Smooth muscle cell of the umbilical artery (primary cell): ENCODE measurements around the gene FAXDC2. TPM values are rescaled to one million over a fixed set of nuclear protein-coding genes. Genes with fewer than 3 reads are reported as not detected.

ENCODE experiments used
- total RNA-seq: library from RNA; depleted of rRNA; stranded (reverse); fragments of >200 nt; gene quantifications from 2 replicates; pipeline ENCODE4 v1.2.3, GENCODE V29; 2014

Gene FAXDC2, protein sequence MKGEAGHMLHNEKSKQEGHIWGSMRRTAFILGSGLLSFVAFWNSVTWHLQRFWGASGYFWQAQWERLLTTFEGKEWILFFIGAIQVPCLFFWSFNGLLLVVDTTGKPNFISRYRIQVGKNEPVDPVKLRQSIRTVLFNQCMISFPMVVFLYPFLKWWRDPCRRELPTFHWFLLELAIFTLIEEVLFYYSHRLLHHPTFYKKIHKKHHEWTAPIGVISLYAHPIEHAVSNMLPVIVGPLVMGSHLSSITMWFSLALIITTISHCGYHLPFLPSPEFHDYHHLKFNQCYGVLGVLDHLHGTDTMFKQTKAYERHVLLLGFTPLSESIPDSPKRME
- 4.2 and 5.9 TPM in 2 replicates for total RNA-seq

DNA sequence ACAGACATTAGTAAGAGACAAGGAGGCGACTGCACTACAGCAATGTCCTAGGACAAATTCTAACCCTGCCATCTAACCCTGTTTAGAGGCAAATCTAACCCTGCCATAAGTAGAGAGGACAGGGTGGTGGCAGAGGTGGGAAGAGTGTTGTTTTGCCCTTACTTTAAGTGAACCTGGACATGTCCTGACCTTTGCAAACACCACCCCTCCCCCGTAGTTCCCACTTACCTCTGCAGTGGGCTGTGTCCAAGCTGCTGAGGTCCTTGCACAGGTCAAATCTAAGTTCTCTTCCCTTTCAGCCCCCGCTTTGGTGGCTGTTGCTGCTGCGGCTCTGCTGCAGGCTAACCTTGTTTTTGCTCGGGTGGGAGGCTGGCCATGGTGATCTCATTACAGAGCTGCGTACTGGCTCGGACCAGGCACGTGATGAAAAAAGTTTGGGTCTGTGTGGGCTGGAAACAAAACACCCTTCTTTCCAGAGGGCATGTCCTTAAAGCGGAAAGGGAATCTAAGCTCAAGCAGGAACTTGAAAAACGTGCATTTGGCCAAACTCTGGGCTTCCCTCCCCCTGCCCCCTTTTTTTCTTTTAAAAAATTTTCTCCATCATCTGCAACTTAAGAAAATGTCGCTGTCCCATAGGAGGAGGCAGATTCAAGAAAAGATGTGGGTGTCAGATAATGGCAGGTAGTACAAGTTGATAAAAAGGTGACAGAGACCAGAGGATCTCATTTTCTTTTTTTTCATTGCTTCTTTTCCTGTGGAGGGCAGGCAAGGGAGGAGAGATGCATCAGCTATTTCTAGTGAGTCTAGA is at the start of gene FAXDC2:
TSS of gene FAXDC2 (minus strand) at position 349 of the 808 bp plus-strand sequence. CDS start 12,425 bp downstream, outside the sequence.

DNA sequence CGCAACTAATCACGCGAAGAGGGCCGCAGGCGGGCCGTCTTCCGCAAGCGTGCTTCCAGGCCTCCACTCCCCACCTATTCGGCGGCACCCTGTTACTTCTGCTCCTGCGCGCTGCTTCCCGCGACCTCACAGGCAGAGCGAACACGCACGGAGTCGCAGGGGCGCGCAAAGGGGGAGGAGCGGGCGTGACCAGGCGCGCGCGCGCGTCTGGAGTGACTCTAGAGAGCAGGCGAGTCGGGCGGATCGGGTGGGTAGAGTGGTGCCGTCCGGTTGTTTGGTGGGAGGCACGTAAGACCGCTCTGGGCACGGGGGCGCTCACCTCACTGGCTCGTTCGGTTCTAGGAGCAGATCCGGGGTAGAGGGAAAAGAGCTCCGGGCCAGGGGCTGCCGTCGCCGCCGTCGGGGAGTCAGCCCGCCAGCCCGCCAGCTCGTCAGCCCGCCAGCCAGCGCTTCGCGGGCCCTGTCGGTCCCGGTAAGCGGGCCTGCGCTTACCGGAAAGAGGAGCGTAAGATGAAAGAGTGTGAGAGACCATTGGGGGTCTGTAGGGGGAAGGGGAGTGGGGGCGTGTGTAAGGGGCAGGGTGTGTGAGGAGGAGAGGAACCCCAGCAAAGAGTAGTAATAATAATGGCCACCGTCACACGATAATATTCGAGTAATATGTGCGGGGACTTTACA is 8.0 kb upstream of the FAXDC2 start, which contains the start of gene CNOT8:
TSS of gene CNOT8 (plus strand) at position 331 of the 675 bp plus-strand sequence. CDS start 4,652 bp downstream, outside the sequence.

Other genes starting within 250 kb of the FAXDC2 start
- 64.7 and 95.6 TPM in 2 replicates for gene LARP1, start 95.2 kb downstream of the FAXDC2 start, total RNA-seq
- 68.3 and 91.8 TPM in 2 replicates for gene CNOT8, start 8.0 kb upstream of the FAXDC2 start, total RNA-seq
- gene GEMIN5, start 87.6 kb upstream of the FAXDC2 start, total RNA-seq: 14.0 and 26.5 TPM in 2 replicates
- gene MRPL22, start 90.5 kb upstream of the FAXDC2 start, total RNA-seq: 11.3 and 15.9 TPM in 2 replicates
- 0.09 TPM in 1 of 2 replicates, not detected in the other for gene KIF4B, start 163.2 kb upstream of the FAXDC2 start, total RNA-seq